Putamen (tissue), 1 donor: ENCODE data around the gene CDCA3.

Source experiments
- DNase-seq: peaks from one replicate; pipeline ENCODE4 v3.0.0-alpha.2; 2016; ENCODE audit warnings: low spot score

CDCA3 gene

GRCh38 chr12:6831450-6831995 lies 19.6 kb downstream of the CDCA3 start:
- DNase-seq, result no peak

- no peak for DNase-seq
Observed at GRCh38 chr12:6830999-6831398, 20.1 kb downstream of the CDCA3 start.

- no peak for DNase-seq
Observed at GRCh38 chr12:6830286-6830890, 20.7 kb downstream of the CDCA3 start.

- DNase-seq, result no peak
Observed at GRCh38 chr12:6829536-6830220, 21.4 kb downstream of the CDCA3 start.

GRCh38 chr12:6828781-6829535 lies 22.1 kb downstream of the CDCA3 start:
- DNase-seq, result no peak

DNA sequence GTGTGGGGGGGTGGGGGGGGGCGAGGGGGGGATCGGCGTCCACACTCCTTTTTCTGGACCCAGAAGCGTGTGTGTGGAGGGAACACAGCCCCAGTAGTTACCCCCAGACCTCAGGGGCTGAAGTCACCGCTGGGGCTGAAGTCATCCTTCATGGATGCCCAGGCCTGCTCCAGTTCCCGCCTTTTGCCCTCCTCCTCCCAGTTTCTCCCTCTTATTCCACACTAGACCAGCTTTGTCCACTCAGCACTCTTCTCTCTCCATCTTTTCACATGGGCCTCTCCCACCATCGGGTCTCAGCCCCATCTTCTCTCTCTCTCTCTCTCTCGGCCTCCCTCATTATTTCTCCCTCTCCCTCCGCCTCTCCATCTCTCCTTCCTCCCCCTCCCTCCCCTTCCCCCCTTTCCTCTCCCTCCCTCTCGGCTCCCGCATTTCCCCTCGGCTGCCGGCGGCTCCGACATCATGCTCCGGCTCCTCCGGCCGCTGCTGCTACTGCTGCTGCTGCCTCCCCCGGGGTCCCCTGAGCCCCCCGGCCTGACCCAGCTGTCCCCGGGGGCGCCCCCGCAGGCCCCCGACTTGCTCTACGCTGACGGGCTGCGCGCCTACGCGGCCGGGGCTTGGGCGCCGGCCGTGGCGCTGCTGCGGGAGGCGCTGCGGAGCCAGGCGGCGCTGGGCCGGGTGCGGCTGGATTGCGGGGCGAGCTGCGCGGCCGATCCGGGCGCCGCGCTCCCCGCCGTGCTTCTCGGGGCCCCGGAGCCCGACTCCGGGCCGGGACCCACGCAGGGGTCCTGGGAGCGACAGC lies 22.9 kb downstream of the CDCA3 start, which contains the start of gene P3H3:
Gene P3H3 (plus strand): TSS at position 426 of the 799 bp plus-strand sequence. CDS start 34 bp downstream, at position 460.
- DNase-seq, result peak; percentile 39

DNA sequence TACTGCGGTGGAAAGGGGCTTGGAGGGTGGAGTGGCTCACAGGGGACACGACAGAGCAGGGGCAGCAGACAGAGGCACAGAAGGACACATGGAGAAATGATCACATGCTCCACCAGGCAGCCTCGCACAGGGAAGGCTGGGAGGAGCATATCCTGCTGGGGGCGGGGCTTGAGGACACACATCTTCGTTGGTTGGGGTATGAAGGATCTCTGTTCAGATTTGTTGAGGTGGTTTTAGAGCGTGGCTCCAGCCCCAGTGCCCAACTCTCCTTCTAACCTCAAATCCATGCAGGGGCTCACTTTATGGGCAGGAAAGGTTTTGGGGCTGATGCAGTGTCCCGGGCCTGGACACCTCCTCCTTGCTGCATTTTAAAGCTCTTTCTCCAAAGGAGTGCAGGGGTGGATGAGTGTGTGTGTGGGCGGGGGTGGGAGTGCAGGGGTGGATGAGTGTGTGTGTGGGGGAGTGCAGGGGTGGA lies 23.6 kb downstream of the CDCA3 start:
- peak; percentile 65 for DNase-seq

DNA sequence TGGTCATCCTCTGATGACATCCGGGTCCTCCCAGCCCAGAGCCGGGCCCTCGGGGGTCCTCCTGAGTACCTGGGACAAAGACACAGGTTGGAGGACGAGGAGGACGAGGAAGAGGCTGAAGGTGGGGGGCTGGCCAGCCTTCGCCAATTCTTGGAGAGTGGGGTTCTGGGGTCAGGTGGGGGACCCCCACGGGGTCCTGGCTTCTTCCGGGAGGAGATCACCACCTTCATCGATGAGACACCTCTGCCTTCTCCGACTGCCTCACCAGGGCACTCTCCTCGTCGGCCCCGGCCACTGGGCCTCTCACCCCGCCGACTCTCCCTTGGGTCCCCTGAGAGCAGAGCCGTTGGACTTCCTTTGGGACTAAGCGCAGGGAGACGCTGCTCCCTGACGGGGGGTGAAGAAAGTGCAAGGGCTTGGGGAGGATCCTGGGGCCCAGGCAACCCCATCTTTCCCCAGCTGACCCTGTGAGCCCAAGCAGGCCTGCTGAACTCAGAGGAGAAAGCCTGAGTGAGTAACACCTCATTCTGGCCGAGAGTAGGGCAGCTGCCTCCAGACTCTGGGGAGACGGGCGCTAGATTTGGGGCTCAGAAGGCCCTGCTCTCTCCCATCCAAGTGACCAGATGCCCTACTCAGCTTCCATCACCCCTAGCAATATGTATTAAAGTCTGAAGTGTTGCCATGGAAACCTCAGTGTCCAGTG lies 24.2 kb downstream of the CDCA3 start:
- DNase-seq, result no peak

GRCh38 chr12:6826125-6826733 lies 24.9 kb downstream of the CDCA3 start:
- DNase-seq, result no peak

DNA sequence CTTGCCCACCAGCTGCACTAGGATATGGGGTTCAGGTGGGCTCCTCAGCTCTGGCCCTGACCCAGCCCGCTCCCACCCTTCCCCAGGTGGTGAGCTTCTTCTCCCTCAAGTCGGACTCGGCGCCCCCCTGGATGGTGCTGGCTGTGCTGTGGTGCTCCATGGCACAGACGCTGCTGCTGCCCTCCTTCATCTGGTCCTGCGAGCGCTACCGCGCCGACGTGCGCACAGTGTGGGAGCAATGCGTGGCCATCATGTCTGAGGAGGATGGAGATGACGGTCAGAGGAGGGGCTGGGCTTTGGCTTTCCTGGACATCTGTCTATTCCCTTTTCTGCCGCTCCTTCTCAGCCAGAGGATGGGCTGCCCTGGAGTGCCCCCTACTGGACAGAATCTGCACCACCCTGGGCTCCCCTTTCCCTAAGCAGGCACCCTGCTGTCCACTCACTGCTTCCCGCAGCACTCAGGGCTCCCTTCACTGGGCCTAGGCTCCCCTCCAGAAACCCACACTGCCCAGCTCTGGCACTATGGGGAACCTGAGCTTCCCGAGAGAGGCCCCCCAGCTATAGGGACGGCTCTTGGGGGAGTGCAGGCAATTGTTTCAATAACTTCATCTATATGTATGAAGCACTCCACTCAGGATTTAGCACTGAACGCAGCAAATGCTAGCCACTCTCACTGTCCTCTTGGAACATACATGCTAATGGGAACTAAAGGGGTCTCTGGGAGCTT lies 25.5 kb downstream of the CDCA3 start:
- peak; percentile 68 for DNase-seq

GRCh38 chr12:6824901-6825381 lies 26.1 kb downstream of the CDCA3 start:
- no peak for DNase-seq

- DNase-seq, result no peak
Observed at GRCh38 chr12:6824085-6824775, 26.9 kb downstream of the CDCA3 start.

- DNase-seq, result no peak
Observed at GRCh38 chr12:6823182-6824084, 27.7 kb downstream of the CDCA3 start.

DNA sequence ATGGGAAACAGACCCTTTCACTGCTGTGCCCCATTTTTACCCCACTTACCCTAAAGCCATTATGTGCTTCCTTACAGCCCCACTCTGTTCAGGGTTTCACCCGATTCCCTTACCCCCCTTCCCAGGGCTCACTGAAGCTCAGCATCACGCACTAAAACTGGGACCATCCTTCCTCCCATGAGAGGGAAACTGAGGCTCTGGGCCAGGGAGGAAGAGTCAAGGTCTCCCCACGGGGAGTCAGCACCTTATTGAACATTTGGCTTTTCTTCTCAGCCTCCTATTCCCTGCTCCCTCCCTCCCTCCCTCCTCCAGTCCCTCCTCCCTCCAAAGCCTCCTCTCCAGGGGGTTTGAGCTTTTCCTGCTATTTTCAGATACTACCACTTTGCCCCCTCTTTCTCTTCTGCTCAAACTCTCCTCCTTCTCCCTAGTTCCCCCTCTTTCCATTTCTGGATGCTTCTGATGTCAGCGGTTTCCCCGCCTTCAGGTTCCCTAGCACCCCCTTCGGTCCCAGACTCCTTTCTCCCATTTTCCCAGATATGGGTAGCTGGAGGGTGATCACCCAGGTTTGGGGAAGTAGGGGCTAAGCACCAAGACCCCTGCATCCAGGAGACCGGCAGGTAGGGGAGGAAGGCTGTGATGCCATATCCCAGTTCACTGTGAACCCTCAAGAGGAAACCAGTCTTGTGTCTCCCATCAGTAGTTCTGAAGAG lies 28.5 kb downstream of the CDCA3 start:
- no peak for DNase-seq

- DNase-seq, result no peak
Observed at GRCh38 chr12:6821591-6822425, 29.3 kb downstream of the CDCA3 start, which contains the start of gene GPR162. Gene GPR162, plus strand, starts transcription at chr12:6821821. Its CDS starts 2,078 bp downstream, at chr12:6823899.

- no peak for DNase-seq
Observed at GRCh38 chr12:6820166-6820565, 30.9 kb downstream of the CDCA3 start.
